ENCODE results near the gene PSD4.

PSD4 gene

DNA sequence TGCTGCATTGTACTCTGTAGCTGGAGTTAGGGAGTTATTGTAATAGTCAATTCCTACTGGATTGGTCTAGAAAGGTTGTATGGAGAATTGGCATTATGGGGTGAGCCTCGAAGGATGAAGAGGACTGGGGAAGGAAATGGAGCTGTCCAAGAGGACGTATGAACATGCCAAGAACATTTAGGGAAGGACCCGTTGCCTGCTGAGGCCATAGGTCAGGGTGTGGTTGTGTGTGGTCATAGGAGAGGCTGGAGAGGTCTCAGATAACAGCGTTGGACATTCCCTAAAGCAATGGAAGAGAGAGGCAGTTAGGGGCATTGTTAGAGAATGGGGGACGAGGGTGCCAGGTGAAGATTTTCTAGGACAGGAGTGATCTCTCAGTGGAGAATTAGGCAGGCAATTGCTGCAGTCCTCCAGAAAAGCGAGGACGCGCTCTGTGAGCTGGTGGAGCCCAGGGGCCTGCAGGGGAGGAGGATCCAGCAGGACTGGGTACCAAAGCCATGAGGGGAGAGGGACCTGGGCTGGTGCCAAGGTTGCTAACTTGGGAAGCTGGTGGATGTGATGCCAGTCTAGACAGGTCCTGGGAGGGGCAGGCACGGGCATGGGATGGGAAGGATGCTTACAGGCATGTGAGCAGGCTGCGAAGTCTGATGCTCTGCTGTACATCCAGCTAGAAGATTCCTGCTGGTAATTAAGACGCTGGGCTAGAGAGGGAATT is 9.4 kb upstream of the PSD4 start:
- TF ChIP-seq, protein P1, sequence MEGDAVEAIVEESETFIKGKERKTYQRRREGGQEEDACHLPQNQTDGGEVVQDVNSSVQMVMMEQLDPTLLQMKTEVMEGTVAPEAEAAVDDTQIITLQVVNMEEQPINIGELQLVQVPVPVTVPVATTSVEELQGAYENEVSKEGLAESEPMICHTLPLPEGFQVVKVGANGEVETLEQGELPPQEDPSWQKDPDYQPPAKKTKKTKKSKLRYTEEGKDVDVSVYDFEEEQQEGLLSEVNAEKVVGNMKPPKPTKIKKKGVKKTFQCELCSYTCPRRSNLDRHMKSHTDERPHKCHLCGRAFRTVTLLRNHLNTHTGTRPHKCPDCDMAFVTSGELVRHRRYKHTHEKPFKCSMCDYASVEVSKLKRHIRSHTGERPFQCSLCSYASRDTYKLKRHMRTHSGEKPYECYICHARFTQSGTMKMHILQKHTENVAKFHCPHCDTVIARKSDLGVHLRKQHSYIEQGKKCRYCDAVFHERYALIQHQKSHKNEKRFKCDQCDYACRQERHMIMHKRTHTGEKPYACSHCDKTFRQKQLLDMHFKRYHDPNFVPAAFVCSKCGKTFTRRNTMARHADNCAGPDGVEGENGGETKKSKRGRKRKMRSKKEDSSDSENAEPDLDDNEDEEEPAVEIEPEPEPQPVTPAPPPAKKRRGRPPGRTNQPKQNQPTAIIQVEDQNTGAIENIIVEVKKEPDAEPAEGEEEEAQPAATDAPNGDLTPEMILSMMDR (IDR thresholded peaks at IDR 0.05; ENCODE audit: low read depth, low read length) = no peak
- no peak overlapping the region for H3K4me3 ChIP-seq (ENCODE audit: low read depth, low read length)

DNA sequence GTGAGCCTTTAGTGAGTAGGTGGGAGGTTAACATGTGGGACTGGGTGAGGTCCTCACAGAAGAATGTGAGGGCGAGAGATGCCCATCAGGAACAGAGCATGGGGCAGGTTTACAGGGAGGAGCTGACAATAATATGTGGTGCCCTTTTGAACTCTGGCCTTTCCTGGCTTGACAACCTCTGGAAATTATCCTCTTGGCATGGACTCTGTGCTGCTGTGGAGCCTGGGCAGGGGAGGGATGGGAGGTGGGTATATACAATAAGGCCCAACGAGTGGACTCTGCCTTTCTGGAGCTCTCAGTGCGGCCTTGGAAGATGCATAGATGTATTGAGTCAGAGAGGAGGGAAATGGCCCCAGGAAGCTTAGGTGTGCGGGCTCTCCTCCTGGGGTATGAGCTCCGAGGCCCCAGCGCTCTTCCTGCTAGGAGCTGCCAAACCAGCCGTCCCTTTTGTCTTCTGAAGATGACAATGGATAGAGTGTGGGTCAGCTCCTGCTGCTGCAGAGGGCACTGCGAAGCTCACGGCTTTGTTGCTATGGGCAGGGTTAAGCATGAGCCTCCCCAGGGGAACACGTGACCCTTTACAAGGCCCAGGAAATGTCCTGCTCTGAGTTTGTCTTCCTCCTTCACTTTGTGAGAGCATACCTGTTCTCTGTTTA is 8.7 kb upstream of the PSD4 start:
- TF ChIP-seq, protein P1 (IDR thresholded peaks at IDR 0.05; ENCODE audit: low read depth, low read length) = no peak

DNA sequence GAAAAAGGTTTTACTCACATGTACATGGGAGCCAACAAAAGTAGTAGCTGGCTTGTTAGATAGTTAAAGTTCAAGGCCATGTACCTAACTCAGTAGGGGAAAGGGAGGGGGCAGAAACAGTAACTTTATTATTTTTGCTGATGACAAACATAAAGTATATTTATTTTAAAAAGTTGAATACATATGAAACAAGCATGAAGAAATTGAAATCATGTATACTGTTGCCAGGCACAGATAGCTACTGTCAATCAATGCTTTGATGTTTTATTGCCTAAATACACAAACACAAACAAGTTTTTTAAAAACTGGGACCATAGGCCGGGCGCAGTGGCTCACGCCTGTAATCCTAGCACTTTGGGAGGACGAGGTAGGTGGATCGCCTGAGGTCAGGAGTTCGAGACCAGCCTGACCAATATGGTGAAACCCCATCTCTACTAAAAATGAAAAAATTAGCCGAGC is 7.6 kb upstream of the PSD4 start:
- TF ChIP-seq, protein P1 (IDR thresholded peaks at IDR 0.05; ENCODE audit: low read depth, low read length) = no peak
- no peak overlapping the region for H3K4me3 ChIP-seq (ENCODE audit: low read depth, low read length)

More for the DNA sequence above, 8.7 kb upstream of the PSD4 start:
- H3K4me3 ChIP-seq (ENCODE audit: low read depth, low read length) = no peak overlapping the region

DNA sequence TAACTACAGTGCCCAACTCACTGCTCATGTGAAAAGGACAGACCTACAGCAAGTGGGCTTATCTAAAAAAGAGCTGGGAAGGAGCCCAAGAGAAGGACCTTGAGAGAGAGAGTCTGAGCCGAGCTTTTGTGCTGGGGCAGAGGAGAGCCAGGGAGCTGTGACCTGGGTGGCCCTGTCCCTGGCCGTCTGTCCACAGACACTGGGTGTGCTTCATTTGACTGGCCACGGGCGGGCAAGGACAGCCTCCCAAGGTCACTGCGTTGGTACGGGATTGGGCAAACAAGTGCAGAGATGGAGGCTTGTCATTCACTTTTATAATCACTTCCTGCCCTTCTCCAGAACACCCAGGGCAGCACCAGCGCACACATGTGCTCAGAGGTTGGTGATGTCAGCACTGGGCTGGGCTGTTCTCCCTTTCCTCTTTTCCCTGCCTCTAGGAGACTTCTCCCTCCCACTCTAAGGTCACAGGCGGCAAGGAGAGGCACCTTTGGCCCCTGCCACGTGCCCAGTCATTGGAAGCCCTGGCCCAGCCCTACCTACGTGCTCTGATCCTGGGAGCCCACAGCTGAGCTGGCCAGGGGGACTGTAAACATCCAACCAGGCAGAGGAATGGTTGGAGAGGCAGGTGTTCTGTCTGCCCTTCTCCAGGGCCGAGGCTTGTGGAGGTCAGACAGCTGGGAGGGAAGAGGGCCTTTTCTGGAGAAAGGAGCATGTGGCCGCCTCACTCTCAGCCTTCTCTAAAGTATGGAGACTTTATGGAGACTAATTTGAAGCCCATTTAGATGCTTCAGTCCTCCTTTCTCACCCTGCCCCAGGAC is 6.4 kb upstream of the PSD4 start:
- H3K4me3 ChIP-seq (ENCODE audit: low read depth, low read length) = no peak overlapping the region
- TF ChIP-seq, protein P1 (IDR thresholded peaks at IDR 0.05; ENCODE audit: low read depth, low read length) = no peak

DNA sequence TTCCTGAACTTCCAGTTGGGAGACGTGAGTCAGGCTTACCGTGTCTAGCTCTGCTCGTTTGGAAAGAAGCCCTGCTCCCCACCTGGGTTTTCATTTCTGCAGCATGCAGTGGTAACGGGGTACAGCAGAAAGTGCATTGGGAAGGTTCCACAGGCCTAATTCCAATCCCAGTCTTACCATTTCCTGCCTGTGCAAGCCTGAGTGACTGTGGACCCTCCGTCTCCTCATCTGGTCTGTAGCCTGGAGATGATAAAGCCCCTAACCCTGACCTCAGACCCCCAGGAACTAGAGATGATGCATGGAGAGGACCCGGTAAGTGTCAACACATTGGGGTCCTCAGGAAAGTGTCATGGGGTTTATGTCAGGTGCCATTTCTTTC is 5.8 kb upstream of the PSD4 start:
- H3K4me3 ChIP-seq (ENCODE audit: low read depth, low read length) = no peak overlapping the region
- TF ChIP-seq, protein P1 (IDR thresholded peaks at IDR 0.05; ENCODE audit: low read depth, low read length) = no peak

DNA sequence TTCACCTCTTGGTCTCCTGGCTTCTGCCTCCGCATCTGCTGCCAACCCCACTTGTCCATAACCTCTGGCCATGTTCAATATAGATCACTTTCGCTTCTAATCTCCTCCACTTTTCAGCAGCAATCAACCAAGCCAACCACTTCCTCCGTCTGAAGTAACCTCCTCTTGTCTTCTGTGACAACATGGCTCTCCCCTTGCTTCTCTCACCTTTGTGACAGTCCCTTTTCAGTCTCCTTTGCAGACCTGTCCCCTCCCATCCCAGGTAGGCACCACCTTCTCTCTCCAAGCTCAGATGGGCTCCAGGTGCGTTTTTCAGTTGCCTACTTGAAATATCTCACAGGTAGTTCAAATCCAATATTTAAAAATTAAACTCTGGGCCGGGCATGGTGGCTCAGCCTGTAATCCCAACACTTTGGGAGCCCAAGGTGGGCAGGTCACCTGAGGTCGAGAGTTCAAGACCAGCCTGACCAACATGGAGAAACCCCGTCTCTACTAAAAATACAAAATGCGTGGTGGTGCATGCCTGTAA is 4.7 kb upstream of the PSD4 start:
- TF ChIP-seq, protein P1 (IDR thresholded peaks at IDR 0.05; ENCODE audit: low read depth, low read length) = no peak

More for the DNA sequence above, 4.7 kb upstream of the PSD4 start:
- no peak overlapping the region for H3K4me3 ChIP-seq (ENCODE audit: low read depth, low read length)
